Activated CD8-positive, alpha-beta memory T cell treated with anti-CD3 and anti-CD28 coated beads for 48 hours (primary cell): ENCODE measurements around the gene CNP.

Experiments used
- DNase-seq, 3 experiments: peaks; one replicate each; pipeline ENCODE4 v3.0.0-alpha.2; 2020; ENCODE audit warnings: low read depth in 2 of 3, low spot score in 2 of 3

Gene CNP

DNA sequence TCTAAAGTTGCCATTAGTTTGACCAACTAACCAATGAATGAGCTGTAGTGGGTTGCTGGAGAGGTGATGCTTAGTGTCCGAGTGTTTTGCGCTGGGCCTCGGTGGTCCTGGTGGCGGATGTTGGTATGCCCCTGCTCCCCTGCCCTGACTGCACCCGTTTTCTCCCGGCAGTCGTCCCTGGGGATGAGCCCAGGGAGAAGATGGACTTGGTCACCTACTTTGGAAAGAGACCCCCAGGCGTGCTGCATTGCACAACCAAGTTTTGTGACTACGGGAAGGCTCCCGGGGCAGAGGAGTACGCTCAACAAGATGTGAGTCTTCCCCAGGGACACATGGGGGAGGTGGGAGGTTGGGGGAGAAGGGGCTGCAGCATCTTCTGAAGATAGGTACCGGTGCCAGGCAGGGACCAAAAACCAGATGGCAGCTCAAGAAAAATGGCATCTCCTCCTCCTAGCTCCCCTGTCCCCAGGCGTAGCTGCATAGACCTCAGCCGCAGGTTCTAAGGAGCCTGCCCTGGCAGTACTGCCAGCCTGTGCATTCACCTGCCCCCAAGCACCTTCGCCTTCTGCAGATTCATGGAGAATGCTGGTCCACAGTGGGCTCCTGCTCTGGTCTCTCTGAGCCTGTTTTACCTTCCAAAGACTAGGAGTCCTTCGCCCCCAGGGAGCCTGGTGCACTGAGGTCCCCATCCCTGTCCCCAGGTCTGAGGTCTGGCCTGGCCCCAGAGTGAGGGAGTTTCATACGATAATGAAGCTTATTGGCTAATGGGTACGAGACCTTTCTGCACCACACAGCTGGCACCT is 5.3 kb downstream of the CNP start:
- DNase-seq, result no peak

DNA sequence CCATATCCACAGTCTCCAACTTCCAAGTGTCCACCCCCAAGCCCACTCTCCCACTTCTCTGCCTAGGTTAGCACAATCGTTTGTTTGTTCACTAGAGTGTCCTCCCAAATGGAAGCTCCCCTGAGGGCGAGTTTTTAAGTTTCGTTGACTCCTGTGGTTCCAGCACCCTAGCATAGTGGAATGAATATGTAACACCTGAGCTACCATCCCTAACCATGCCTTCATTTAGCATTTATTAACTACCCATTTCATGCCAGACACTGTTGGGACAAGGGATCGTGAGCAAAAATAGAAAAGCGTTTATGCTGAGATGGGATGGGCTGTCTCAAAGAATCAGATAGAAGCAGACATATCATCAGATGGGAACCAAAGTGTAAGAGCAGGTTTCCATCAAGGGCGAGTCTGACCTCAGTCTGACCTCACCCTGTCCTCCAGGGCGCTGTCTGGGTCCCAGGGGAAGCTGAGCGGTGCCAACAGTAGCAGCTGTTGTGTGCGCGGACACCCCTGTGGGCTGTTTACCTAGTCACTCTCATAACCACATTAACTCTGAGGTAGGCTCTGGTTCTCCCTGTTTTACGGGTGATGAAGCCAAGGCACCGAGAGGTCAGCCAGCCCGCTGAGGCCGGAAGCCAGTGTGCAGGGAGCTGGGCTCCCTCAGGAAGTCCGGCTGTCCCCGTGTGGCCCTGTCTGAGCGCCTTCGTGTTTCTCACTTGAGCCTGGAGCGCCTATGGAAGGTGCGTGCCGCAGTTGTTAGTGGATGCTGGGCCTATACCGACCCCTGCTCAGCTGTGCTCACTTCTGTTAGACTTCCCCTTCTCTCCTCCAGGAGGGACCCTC is 6.2 kb downstream of the CNP start:
- no peak for DNase-seq

DNA sequence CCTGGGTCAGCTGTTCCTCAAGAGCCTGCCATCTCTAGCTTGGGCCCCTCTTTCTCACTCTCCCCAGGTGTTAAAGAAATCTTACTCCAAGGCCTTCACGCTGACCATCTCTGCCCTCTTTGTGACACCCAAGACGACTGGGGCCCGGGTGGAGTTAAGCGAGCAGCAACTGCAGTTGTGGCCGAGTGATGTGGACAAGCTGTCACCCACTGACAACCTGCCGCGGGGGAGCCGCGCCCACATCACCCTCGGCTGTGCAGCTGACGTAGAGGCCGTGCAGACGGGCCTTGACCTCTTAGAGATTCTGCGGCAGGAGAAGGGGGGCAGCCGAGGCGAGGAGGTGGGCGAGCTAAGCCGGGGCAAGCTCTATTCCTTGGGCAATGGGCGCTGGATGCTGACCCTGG is 6.8 kb downstream of the CNP start:
- DNase-seq, result no peak

- no peak for DNase-seq
These were observed 7.4 kb downstream of the CNP start for GRCh38 chr17:41974031-41974430.

GRCh38 chr17:41974658-41975057 is 8.1 kb downstream of the CNP start:
- no peak for DNase-seq

DNA sequence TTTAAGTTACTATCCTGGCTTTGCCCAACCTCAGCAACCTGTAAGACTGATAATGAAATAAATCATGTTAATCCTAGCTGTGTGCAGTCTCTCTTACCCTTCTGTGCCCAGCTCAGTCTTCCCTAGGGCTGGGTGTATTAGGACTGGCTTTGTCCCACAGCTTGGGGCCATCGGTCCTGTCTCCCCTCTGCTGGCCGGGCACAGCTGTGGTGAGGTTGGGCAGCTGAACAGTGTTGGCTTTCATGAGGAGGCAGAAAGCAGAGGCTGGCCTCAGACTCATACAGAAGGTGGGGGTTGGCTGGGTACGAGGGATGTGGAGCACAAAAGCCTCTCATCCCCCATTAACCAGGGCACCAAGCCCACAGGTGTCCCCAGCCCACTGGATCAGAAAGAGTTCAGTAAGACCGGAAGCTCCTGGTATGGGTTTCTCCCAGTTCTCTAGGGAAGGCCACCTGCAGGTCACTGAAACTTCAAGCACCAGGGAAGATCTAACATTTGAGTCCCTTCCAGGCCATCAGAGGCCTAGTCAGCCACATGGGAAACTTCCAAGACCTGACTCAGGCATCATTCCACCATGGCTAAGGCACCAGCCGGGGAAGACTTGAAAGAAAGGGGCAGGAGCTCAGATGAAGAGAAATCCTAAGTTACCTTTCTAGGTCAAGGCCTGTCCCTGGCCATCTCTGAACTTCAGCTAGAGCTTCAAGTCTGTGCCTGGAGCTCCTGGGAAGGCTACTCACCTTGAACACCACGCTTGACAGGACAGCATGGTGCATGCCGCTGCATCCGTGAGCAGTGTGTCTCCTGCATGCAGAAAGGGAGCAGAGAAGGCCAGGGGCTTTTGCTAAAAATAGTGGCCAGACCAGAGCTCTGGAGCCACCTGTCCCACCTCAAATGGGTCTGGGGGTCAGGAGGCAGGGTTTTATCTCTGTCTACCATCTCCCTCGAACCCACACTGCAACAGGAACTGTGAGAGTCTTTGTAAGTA is 8.8 kb downstream of the CNP start:
- no peak for DNase-seq

DNA sequence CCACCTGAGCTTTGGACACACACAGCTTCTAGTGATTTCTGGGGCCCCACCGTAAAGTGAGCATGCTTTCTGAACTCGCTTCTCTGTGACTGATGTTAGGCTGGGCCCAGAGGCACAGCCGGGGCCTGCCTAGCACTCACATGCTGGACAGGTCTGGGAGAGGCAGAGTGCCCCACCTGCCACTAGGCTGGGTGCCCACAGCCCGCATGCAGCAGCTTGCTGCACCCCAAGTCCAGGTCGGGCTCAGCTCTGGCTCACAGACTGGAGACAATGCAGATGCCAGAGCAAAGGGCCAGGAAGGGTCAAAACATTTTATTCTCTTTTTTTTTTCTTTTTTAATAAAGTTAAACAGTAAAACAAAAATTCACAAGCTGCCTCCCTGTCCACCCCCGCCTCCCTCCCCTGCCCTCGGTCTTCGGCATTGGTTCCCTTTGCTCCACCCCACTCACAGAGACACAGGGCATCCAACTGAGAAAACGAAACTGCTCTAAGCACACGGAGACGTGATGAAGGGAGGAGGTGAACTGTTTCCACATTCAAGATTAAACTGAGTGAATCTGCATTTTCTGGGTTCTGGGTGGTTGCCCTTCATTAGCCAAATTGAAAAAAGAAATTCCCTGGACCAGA is 9.7 kb downstream of the CNP start:
- no peak for DNase-seq

DNA sequence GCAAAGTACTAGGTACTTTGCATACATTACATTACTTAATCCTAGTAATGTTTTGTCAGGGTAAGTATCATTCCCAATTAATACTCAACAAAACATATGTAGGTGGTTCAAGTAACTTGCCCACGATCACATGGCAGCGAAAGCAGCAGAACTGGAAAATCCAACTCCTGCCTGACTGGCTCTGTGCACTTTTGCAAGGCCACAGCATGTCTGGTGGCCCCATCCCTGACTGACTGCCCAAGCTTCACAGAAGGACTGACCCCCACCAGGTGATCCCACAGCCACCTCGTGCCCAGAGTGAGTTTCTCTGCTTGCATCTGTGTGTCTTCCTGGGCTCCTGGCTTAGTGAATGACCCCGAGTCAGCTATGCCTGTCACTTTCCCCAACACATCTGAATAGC is 11.4 kb downstream of the CNP start:
- no peak for DNase-seq

DNA sequence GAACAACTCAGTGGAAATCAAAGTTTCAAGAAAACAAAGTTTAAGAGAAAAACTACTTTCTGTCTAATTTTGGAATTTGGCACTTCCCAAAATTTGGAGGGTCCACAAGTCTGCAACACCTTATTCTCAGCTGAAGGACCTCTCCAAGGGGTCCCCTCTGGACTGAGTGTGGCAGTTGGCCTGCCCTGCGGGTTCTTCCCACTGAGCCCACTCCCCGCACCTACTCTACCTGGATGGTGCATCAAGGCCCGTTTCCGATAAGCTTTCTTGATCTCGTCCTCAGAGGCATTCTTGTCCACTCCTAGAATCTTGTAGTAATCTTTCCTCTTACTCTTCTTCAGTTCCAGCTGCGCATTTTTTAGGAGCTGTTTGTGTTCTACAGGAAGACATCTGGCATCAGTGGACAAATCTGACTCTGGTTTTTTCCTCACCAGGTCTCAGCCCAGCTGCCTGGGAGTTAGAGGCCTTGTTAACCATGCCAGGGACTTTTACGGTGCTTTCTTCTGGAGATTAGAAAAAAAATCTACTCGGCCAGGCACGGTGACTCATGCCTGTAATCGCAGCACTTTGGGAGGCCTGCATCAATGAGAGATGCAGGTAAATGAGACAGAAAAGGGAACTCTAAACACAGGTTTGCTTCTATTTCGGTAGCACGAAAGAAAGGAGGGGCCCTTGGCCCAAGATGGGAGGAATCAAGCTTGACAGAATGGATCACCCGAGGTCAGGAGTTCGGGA is 15.6 kb downstream of the CNP start:
- no peak for DNase-seq

DNA sequence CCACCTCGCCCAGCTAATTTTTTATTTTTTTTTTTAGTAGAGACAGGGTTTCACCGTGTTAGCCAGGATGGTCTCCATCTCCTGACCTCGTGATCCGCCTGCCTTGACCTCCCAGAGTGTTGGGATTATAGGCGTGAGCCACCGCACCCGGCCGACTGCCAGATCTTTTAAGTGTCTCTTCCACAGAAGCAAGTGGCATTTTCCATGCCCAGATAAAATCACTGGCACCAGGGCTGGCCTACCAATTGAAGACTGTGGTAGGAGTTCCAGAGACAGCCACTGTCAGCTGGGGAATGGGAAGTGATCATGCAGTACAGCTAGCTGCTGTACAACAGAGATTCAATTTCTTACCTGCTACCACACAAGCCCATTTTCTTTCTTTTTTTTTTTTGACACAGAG is 17.9 kb downstream of the CNP start:
- DNase-seq, result no peak

DNA sequence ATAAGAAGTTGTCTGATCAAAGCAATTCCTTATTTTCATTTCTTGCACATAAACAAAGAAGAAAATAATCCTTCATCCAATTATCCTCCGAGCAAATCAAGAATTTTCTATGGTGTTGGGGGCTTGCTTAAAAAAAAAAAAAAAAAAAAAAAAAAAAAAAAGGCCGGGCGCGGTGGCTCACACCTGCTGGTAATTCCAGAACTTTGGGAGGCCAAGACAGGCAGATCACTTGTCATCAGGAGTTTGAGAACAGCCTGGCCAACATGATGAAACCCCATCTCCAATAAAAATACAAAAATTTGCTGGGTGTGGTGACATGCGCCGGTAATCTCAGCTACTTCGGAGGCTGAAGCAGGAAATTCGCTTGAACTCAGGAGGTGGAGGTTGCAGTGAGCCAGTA is 19.3 kb downstream of the CNP start:
- DNase-seq, result no peak

DNA sequence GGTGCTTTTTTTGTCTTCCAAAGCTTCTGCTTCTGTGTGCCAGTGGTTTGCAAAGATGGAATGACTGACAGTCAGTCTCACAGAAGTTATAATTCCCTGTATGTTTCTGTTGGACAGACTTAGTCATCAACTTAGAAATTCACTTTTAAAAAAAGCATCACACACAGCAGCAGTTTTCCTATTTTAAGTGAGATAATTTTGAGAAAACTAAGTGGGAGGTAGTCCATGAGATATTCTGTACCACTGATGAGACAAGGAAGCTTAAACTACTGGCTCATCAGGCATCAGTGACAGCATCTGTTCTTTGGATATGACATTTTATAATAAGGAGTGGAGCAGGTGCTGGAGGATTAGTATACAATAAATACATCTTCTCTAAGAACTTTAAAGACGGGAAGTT is 20.0 kb downstream of the CNP start:
- no peak for DNase-seq

GRCh38 chr17:41987642-41988041 is 21.0 kb downstream of the CNP start:
- DNase-seq, result no peak

DNA sequence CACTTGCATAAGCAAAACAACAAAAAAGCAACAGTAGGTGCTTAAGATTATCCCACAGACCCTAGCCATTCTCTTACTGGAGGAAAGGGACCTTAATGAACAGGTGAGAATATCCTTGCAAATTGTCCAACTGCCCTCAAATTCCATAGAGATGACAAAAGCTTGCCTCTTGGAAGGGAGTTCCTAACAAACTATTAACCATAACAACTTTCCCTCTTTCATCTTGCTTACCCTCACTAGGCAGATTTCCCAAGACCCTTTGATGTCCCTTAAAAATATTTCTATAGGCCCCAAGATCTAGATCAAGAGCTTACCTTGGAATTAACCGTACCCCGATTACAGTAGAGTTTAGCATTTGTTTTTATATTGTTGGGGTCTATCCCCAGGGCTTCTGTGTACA is 21.8 kb downstream of the CNP start:
- no peak for DNase-seq

DNA sequence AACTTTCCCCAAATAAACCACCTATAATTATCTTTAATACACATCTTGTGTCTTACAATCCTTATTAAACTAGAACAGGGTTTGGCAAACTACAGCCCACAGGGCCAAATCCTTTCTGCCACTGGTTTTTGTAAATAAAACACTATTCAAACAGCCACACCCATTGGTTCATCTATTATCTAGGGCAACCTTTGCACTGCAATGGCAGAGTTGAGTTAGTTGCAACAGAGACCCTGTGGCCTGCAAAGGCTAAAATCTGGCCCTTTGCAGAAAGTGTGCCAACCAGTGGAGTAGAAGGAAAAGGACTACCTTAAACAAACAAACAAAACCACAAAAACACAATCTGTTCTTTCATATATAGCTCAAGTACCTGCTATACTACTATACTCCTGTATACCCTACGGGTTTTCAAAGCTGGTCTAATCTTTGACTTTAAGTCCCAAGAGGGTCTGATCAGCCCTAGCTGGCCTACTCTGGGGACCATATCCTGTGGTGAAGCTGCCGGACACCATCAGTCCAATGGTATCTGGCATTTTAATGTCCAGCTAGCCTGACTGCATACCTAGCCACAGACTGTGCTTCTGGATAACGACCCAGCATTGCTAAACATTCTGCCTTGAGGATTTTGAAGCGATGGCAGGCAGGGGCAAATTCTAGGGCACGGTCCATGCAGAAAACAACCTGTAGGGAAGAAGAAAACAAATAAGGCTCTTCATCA is 23.3 kb downstream of the CNP start:
- no peak for DNase-seq

- DNase-seq, result no peak
These were observed 26.0 kb downstream of the CNP start for GRCh38 chr17:41992576-41992975.

- DNase-seq, result no peak
These were observed 30.2 kb downstream of the CNP start for GRCh38 chr17:41996855-41997164.

- DNase-seq, result no peak
These were observed 31.9 kb downstream of the CNP start for GRCh38 chr17:41998497-41998896.

- DNase-seq, result no peak
These were observed 34.0 kb downstream of the CNP start for GRCh38 chr17:42000413-42001133.
